Cardiac muscle cell (in vitro differentiated cells and primary cell): ENCODE results near the gene ASPG. TPM values are rescaled to one million over a fixed set of nuclear protein-coding genes. Genes with fewer than 3 reads are reported as not detected.
A peak's percentile ranks its signal among the peaks of the same experiment; 100 is the strongest.

Experiments used
- DNase-seq, 2 donors: peaks; one replicate each; pipeline versions ENCODE4 v3.0.0 to v3.0.0-alpha.2; 2010 to 2017; ENCODE audit warnings: low read depth in 1 of 2, low spot score in 1 of 2
- H3K27ac ChIP-seq: fragments of 200-600 bp; sonication (generic); 2 replicates; pipeline ENCODE4 v1.5.1; 2016
- H3K27me3 ChIP-seq: fragments of 200-600 bp; sonication (generic); 2 replicates; pipeline ENCODE4 v1.6.0; 2016; ENCODE audit warnings: control low read depth
- H3K36me3 ChIP-seq: fragments of 200-600 bp; sonication (generic); 2 replicates; pipeline ENCODE4 v1.5.1; 2016; ENCODE audit warnings: control low read depth
- H3K4me1 ChIP-seq: fragments of 200-600 bp; sonication (generic); 2 replicates; pipeline ENCODE4 v1.8.1; 2017; ENCODE audit warnings: low read depth, mild to moderate bottlenecking, mixed run types
- H3K4me3 ChIP-seq: fragments of 200-600 bp; sonication (generic); 2 replicates; pipeline ENCODE4 v1.5.1; 2016; ENCODE audit warnings: mild to moderate bottlenecking
- H3K9me3 ChIP-seq: fragments of 200-600 bp; sonication (generic); 2 replicates; pipeline ENCODE4 v1.5.1; 2017; ENCODE audit warnings: low read depth, mild to moderate bottlenecking, control low read depth
- polyA plus RNA-seq: library from polyadenylated mRNA; unstranded; fragments of >200 nt; fragmentation: Nextera tagmentation; extraction: Ambion mirVana; gene quantifications from 2 replicates; pipeline ENCODE4 v1.2.1, GENCODE V29; 2016
- total RNA-seq: library from RNA; depleted of rRNA; stranded (reverse); fragments of >200 nt; gene quantifications from 2 replicates; pipeline ENCODE4 v1.2.3, GENCODE V29; 2016
- TF ChIP-seq, protein P1 (sequence below): IDR thresholded peaks from 2 replicates; pipeline ENCODE4 v1.5.1; 2012; ENCODE audit warnings: low read depth, mild to moderate bottlenecking, low read length

Gene ASPG
- total and polyA plus RNA-seq, 2 experiments from 2014 or later = 3.4 to 7.3 TPM

DNA sequence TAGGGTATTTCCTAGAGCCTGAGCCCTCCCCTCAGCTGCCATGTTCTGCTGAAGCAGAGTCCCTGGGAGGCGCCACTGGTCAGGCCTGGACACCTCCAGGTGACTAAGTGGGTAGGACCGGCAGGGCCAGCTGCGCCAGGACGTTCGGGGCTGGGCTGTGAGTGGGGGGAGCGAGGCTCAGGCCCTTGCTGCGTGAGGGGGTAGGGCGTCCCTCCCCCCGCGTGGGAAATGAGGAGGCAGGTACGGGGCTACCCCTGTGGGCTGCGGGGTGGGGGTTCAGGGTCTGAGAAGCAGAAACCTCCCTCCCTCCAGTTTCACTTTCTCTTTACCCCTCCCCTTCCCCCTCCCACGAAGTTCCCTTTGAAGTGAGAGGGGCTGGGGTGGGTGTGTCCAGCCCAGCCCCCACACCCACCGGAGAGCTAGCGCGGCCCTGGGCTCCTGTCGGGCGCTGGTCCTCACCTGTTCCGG, 30.8 kb downstream of the ASPG start:
- H3K4me1 ChIP-seq = no peaks in the 10 kb centered on the region
- no peak overlapping the region for H3K27ac ChIP-seq
- no peaks in the 10 kb centered on the region for H3K36me3 ChIP-seq
- peaks cover 78% of the 10 kb centered on the region for H3K27me3 ChIP-seq
- H3K9me3 ChIP-seq = no peaks in the 10 kb centered on the region
- DNase-seq = no peak
- TF ChIP-seq, protein P1, sequence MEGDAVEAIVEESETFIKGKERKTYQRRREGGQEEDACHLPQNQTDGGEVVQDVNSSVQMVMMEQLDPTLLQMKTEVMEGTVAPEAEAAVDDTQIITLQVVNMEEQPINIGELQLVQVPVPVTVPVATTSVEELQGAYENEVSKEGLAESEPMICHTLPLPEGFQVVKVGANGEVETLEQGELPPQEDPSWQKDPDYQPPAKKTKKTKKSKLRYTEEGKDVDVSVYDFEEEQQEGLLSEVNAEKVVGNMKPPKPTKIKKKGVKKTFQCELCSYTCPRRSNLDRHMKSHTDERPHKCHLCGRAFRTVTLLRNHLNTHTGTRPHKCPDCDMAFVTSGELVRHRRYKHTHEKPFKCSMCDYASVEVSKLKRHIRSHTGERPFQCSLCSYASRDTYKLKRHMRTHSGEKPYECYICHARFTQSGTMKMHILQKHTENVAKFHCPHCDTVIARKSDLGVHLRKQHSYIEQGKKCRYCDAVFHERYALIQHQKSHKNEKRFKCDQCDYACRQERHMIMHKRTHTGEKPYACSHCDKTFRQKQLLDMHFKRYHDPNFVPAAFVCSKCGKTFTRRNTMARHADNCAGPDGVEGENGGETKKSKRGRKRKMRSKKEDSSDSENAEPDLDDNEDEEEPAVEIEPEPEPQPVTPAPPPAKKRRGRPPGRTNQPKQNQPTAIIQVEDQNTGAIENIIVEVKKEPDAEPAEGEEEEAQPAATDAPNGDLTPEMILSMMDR = no peak
- H3K4me3 ChIP-seq = peak overlapping the region; percentile 19

DNA sequence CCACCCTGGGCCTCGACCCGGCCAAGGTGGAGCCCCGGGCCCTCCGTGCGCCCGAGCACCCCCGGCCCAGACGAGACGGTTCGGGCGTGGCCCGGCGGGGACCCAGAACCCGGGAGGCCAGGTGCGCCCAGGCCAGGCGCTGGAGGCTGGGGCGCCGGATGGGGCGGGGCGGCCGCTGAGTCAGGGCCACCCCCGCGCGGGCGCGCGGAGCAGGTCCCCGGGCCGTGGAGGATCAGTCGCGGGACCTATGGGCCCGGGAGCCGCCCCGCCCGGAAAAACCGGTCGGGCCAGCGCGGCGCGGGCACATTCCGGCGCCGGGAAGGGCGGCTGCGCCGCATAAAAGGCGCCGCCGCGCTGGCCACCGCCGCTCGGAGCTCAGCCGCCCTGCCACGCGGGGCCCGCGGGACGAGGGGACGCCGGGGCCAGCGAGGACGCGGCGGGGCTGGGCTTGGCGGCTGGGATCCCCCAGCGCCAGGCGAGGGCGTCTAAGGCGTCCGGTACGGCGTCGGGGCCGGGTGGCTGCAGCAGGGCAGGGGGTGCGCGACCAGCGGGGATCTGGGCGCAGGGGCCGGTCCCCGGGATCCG, 31.3 kb downstream of the ASPG start:
- Histone ChIP-seq H3K4me1 (no peaks in the 10 kb centered on the region), H3K27me3 (peaks cover 80% of the 10 kb centered on the region), H3K4me3 (peak overlapping the region; percentile 19), H3K9me3 (no peaks in the 10 kb centered on the region), H3K27ac (no peak overlapping the region), H3K36me3 (no peaks in the 10 kb centered on the region)
- TF ChIP-seq, protein P1 = no peak
- peak in 1 of 2 donors; percentile 38 for DNase-seq

DNA sequence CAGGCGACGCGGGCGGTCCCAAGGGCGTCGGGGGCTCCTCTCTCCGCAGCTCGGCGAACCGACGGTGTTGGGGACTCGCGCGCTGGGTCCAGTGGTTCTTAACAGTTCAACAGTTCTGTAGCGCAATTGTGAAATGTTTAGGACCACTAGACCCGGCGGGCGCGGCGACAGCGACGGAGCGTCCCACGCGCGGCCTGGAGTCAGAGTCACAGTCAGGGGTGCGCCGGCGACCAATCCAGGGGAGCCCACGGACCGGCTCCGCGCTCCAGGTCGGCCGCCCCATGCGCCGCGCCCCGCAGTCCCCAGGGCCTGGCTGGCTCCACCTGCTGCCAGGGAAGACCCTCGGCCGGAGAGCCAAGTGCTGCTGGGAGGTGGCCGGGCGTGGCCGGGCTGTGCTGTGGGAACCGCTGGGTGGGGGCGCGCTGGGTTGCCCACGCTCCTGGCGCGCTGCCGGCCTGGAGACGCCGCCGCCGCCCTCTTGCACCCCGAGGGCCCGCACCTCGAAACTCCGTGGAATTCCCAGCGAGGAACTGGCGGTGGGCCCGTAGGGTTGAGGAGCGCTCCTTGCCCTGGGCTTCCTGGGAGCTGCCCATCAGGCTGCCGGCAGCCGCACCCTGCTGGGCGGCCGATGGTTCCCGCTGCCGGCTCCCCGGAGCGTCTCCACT, 32.0 kb downstream of the ASPG start:
- Histone ChIP-seq H3K9me3 (no peaks in the 10 kb centered on the region), H3K4me1 (no peaks in the 10 kb centered on the region), H3K27me3 (peaks cover 83% of the 10 kb centered on the region), H3K27ac (no peak overlapping the region), H3K36me3 (no peaks in the 10 kb centered on the region), H3K4me3 (peak overlapping the region; percentile 19)
- no peak for DNase-seq
- TF ChIP-seq, protein P1 = no peak

DNA sequence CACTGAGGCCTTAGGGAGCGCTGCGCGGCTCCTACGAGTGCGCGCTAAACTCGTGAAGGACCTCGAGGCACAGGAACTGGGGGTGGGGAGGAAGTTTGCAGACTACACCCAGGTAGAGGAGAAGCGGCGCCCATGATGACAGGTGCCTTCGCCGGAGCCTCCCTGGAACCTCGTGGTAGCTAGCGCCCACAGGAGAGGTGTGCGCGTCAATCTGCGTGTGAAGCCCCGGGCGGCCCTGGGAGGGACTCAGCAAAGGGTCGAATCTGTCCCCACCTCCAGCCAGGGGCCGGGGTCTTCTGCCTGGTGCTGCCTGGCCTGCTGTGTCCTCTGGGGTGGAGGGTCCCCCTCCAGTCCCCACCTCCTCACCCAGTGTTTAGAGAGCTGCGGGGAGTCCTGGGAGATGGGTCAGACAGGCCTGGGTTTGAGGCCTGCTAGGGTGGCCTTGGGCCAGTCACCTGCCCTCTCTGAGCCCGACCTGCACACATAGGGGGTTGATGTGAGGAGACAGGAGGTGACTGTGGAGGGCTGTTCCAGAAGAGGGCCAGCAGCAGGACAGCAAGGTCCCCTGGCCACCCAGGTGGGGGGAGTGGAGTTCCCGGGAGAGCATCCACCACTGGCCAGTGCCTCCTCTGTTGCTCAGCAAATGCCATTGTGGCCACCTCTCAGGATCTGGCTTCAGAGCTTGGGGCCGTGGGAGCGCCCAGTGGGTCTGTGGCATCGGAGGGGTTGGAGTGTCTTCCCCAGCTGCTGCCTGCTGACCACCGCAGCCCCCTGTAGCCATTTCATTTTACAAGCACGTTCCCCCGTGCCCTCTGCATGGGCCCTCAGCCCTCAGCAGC, 32.7 kb downstream of the ASPG start:
- Histone ChIP-seq H3K27ac (no peak overlapping the region), H3K27me3 (peaks cover 80% of the 10 kb centered on the region), H3K4me1 (no peaks in the 10 kb centered on the region), H3K36me3 (no peaks in the 10 kb centered on the region), H3K4me3 (no peak overlapping the region), H3K9me3 (no peaks in the 10 kb centered on the region)
- no peak for DNase-seq
- TF ChIP-seq, protein P1 = no peak

DNA sequence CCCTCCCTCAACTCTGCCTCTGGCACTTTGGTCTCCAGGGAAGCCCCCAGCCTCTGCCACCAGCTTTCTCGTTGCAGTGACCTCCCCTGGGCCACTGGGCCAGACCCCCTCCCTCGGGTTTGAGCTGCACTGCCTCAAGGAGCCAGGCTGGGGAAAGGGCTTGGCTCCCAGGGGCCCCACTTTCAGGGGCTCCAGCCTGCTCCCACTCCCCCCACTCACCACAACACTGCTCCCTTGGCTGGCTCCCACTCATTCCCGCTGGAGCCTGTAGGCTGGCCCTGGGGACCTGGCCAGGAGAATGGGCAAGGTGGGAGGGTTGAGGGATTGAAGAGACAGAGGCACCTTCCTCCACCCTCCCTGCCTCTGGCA, 33.6 kb downstream of the ASPG start:
- no peak for DNase-seq
- TF ChIP-seq, protein P1 = no peak

More for the DNA sequence above, 33.6 kb downstream of the ASPG start:
- Histone ChIP-seq H3K4me1 (no peaks in the 10 kb centered on the region), H3K9me3 (no peaks in the 10 kb centered on the region), H3K4me3 (no peak overlapping the region), H3K36me3 (no peaks in the 10 kb centered on the region), H3K27me3 (peaks cover 71% of the 10 kb centered on the region), H3K27ac (no peak overlapping the region)
